Left forelimb (tissue), 1 donor: ENCODE measurements around the gene TSHZ3.

ENCODE experiments used
- DNase-seq: peaks from one replicate; pipeline ENCODE4 v3.0.0-alpha.2; 2018; ENCODE audit warnings: low spot score

Gene TSHZ3

DNA sequence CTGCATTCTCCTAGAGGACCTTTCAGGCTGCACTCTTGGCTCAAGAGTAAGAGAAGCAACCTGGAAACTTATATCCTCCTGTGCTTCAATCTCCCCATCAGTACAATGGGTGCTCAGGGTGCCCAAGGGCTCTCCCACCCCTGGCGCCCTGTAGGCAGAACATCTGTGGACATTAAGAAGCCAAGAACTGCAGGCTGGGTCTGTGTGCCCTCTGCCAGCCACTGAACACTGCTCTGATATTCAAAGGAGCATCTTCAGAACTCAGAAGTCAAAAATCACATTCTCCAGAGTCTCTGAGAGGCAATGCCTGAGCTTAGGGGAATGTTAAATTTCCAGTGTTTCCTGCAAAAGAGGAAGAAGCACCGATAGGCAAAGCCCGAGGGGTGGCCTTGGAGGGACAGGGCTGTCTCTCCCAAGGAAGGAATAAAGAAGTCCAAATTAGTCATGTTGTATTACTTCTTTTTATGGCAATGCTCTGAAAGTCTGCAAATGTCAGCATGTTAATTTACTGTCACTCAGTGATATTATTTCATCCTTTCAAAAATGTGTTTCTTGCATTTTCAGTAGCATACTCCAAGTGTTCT is 88.1 kb downstream of the TSHZ3 start:
- no peak for DNase-seq

DNA sequence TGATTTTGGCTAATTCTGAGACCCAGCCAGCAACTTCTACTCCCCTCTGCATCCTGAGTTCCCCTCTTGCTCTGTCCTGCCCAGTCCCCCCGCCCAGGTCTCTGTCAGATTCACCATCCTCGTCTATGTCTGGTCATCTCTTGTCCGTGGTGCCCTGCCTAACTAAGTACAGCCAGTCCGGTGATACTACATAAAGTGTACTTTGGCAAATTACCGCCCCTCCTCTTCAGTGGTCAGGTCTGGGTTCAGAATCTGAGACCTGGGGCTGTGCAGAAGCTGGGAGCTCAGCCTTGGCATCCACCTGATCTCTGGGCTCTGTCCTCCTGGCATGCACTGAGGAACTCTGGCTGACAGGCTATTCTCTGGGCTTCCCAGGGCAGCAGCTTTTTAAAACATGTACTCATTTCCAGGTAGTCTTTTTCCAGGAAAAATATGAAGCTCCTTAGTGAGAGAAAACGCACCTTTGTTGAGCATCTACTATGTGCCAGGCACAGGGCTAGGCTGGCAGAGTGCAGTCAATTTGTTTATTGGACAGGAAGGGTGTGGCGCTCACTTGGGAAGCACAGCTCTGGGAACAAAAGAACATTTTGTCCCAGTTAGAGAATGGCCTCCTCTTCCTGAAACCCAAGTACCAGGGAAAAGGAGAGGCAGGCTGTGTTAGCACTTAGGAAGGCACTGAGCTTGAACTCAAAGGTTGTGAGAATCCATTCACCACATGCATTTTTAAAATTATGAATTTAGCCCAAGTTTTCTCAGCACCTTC is 88.9 kb downstream of the TSHZ3 start:
- no peak for DNase-seq

DNA sequence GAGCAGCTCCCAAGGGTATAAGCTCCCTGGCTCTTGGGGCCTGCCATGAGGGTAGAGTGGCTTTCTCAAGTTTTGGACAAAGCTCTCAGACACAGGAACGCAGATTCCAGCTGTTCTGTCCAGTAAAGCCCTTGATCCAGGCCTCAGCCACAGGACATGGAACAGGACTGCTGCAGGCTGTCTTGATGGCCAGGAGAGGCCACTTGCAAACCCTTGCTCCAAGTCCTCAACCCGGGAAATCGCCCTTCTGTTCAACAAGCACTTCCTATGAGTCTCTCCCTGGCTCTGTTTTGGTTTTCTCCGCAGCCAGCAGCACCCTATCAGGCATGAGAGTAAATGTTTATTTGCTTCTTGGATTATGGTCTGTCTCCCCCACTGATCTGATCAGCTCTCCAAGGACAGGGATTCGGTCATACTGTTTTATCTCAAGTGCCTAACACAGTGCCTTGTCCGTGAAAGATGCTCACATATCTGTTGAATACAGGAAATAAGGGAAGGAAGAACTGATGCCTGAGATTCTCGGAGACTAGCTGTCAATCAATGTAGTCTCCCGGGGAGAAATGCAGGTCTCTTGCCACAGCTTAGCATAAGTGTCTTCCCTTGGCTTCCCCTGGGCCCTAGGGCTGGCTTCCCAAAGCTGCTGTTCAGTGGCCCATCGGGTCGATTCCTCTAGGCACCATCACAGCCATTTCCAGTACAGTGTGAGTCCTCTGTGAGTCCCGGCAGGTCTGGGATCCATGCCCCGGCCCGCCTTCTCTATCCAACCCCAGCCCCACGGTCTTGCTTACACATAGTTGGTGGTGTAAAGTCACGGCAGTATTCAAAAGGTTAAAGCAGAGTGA is 90.8 kb downstream of the TSHZ3 start:
- DNase-seq = no peak

DNA sequence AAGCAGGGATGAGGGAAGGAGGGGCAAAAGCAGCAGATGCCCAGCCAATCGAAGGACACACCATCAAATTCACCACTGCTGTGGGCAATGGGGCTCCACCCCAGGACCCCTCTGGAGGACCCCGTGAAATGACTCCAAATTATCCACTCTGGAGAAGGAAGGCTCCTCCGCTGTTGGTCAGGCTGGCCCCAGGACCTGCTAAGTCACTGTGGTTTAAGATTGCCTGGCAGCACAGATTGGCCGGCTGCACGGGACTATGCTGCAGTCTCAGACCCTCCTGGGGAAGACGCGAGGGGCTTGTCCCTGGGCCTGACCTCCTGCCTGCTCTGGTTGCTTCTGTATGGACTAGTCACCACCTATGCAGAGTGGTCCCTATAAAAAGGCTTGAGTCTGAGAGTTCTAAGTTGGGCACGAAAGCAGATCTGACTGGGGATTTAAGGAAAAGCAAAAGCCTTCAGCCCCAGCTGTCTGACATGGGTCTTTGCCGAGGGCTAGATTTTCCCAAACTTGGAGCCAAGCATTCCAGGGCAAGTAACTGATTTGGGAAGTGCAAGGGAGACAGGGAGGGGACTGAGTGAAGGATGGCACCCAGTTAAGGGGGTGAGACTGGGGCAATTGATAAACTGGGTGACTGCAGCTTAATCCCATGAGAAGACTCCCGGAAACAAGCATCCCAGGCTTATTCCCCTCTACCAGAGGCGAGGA is 91.7 kb downstream of the TSHZ3 start:
- DNase-seq = no peak

DNA sequence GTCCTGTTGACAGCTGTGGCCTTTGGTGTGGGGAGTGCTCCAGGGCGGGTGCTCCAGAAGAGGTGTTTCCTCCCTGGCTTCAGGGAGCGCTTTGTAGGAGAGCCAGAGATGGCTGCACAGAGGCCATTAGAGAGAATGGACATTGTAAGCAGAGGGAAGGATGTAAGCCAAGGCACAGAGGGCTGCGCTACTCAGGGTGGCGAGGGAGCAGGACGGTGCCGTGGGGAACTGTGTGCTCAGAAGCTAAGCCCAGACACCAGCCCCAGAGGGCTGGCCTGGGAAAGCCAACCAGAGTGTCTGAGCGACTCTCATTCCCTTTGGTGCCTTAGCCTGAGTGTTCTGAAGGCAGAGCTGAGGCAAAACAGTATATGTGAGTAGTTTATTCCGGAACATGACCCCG is 92.2 kb downstream of the TSHZ3 start:
- no peak for DNase-seq

DNA sequence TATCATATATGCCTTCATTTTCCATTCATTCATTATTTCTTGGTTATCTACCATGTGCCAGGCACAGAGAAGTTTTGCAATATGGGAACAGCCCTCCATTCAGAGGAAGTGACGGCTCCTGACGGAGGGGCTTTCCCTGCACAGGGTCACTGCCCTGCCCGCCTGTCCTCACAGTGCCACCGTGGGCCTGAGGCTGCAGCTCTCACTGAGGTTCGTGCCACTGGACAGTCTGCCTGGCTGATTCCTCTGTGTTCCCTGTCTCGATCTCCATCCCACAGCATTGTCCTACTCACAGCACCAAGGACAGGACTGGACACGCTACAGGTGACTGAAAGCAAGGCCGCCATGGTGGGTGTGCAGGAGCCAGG is 92.7 kb downstream of the TSHZ3 start:
- DNase-seq = no peak

- no peak for DNase-seq
Measured at GRCh38 chr19:31255831-31256592, 93.2 kb downstream of the TSHZ3 start.

GRCh38 chr19:31255174-31255799 is 93.9 kb downstream of the TSHZ3 start:
- no peak for DNase-seq

- no peak for DNase-seq
Measured at GRCh38 chr19:31254611-31255010, 94.6 kb downstream of the TSHZ3 start.

- no peak for DNase-seq
Measured at GRCh38 chr19:31254180-31254551, 95.1 kb downstream of the TSHZ3 start.

DNA sequence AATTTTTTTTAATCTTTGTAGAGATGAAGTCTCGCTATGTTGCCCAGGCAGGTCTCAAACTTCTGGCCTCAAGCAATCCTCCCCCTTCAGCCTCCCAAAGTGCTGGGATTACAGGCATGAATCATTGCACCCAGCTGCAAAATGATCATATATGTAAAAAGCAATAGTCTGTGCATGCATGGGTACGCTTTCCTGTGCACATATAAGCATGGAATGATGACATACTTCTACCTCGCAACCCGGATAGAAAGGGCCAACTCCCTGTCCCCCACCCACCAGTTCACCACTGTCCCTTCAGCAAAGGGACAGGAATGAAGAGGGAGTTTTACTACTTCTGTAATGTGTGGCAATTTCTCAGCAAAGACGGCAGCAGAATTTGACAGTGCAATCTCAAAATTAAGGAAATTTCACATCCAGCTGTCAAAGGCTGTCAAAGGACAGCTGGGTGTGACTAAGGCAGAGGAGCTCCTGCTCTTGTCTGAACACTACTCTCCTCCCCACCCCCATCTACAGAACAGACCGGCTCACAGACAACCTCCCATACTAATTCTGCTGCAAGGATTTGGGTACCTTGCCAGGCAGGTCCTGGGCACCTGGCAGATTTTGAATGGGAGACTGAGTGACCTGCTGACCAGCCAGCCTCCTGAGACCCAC is 95.6 kb downstream of the TSHZ3 start:
- DNase-seq = no peak

GRCh38 chr19:31252441-31252840 is 96.8 kb downstream of the TSHZ3 start:
- DNase-seq = no peak

GRCh38 chr19:31249217-31249616 is 100.0 kb downstream of the TSHZ3 start:
- DNase-seq = no peak

DNA sequence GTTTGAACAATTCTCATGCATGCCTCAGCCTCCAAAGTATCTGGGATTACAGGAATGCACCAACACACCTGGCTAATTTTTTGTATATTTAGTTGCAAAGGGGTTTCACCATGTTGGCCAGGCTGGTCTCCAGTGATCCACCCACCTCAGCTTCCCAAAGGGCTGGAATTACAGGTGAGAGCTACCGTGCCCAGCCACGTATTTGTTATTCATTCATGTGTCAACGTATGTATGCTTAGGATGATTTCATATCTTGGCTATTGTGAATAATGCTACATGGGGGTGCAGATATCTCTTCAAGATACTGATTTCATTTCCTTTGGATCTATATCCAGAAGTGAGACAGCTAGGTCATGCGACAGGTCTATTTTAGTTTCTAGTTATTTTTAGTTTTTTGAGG is 113.4 kb downstream of the TSHZ3 start:
- no peak for DNase-seq

GRCh38 chr19:31233295-31233800 is 115.9 kb downstream of the TSHZ3 start:
- no peak for DNase-seq

DNA sequence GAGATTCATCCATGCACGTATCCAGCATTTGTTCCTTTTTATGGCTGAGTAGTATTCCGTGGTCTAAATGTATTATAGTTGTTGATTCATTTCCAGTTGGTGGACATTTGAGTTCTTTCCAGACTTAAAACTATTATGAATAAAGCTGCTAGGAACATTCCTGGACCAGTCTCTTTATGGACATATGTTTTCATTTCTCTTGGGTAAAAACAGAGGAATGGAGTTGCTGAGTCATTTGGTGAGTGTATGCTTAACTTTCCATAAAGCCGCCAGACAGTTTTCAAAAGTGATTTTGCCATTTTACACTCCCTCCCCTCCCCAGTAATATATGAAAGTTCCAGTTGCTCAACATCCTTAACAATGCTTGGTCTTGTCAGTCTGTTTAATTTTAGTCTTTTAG is 116.4 kb downstream of the TSHZ3 start:
- no peak for DNase-seq

- no peak for DNase-seq
Measured at GRCh38 chr19:31232180-31232579, 117.1 kb downstream of the TSHZ3 start.

DNA sequence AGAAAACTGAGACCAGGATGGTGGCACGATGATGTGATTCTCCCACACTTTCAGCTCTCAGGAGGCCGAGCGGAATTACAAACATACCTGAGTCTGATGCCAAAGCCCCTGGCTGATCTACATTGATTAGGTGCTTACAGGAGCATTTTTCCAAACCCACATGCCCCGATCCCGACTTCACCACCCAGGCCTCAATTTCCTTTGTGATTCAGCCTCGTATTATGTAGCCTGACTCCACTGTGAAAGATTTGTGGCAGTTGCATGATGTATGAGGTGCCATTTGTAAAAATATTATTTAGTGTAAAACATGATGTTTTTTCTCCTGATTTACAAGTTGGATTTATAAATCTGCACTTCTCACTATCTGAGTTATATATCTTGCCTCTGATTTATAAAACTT is 118.0 kb downstream of the TSHZ3 start:
- no peak for DNase-seq

DNA sequence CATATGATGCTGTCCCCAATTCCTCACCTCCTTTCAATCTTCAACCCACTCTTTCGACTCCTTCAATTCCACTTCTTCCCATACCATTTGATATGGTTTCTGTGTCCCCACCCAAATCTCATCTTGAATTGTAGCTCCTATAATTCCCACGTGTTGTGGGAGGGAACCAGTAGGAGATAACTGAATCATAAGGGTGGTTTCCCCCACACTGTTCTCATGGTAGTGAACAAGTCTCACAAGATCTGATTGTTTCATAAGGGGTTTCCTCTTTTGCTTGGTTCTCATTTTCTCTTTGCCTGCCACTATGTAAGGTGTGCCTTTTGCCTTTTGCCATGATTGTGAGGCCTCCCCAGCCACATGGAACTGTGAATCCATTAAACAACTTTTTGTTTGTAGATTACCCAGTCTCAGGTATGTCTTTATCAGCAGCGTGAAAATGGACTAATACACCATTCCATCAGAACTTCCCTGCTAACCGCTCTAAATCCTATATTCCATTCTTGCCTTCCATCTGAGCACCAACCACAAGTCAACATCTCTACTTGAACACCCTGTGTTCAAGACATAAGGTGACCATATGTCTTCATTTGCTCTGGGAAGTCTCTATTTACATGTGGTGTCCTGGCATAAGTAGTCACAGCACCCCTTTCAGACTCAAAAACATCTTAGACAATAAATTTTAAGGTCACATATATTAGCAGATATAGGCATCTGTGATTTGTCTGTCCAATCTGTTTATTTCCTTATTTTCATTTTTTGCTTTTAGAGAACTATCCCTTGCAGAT is 122.9 kb downstream of the TSHZ3 start:
- DNase-seq = no peak
